Trophoblast cell (in vitro differentiated cells and primary cell): ENCODE results near the gene MTREX.
A peak's percentile ranks its signal among the peaks of the same experiment; 100 is the strongest.

Experiments used
- DNase-seq, 2 donors: peaks; one replicate each; pipeline ENCODE4 v3.0.0-alpha.2; 2016
- H2AFZ ChIP-seq: 2 replicates; pipeline ENCODE4 v1.6.1; 2013; ENCODE audit warnings: low read length, moderate library complexity, mild to moderate bottlenecking; ENCODE audit not compliant: insufficient read depth, poor library complexity
- H2AK5ac ChIP-seq: 2 replicates; pipeline ENCODE4 v1.6.1; 2013; ENCODE audit warnings: mild to moderate bottlenecking, low read length
- H2BK120ac ChIP-seq: 2 replicates; pipeline ENCODE4 v1.6.1; 2013; ENCODE audit warnings: low read length, mild to moderate bottlenecking, moderate library complexity; ENCODE audit not compliant: insufficient read depth, poor library complexity
- H2BK12ac ChIP-seq: 2 replicates; pipeline ENCODE4 v1.6.1; 2013; ENCODE audit warnings: mild to moderate bottlenecking, low read length, moderate library complexity
- H2BK5ac ChIP-seq: 2 replicates; pipeline ENCODE4 v1.6.1; 2013; ENCODE audit warnings: low read length, low read depth, moderate library complexity, mild to moderate bottlenecking; ENCODE audit not compliant: poor library complexity
- H3K14ac ChIP-seq: 2 replicates; pipeline ENCODE4 v1.6.1; 2013; ENCODE audit warnings: mild to moderate bottlenecking, low read length
- H3K18ac ChIP-seq: 2 replicates; pipeline ENCODE4 v1.6.1; 2013; ENCODE audit warnings: mild to moderate bottlenecking, low read length
- H3K23ac ChIP-seq: 2 replicates; pipeline ENCODE4 v1.6.1; 2013; ENCODE audit warnings: low read length
- H3K27ac ChIP-seq: 2 replicates; pipeline ENCODE4 v1.5.1; 2013; ENCODE audit warnings: low read depth, mild to moderate bottlenecking, inconsistent platforms, low read length, moderate library complexity
- H3K27me3 ChIP-seq: 2 replicates; pipeline ENCODE4 v1.6.1; 2013; ENCODE audit warnings: inconsistent platforms, mild to moderate bottlenecking, low read length, moderate library complexity; ENCODE audit not compliant: insufficient read depth
- H3K36me3 ChIP-seq, 2 experiments: 1 replicate in 1 of 2; 2 replicates in 1 of 2; pipeline ENCODE4 v1.6.1; 2013; ENCODE audit warnings: low read length in 2 of 2, mild to moderate bottlenecking in 2 of 2, moderate library complexity in 1 of 2; ENCODE audit not compliant: insufficient read depth in 2 of 2, control insufficient read depth in 1 of 2
- H3K4ac ChIP-seq: 2 replicates; pipeline ENCODE4 v1.6.1; 2013; ENCODE audit warnings: low read depth, mild to moderate bottlenecking, low read length, moderate library complexity
- H3K4me1 ChIP-seq, 2 experiments: 1 replicate in 1 of 2; 2 replicates in 1 of 2; pipeline ENCODE4 v1.6.1; 2013; ENCODE audit warnings: low read length in 2 of 2, mild to moderate bottlenecking in 2 of 2, moderate library complexity in 1 of 2; ENCODE audit not compliant: insufficient read depth in 2 of 2, control insufficient read depth in 1 of 2
- H3K4me2 ChIP-seq: 2 replicates; pipeline ENCODE4 v1.6.1; 2013; ENCODE audit warnings: inconsistent platforms, mild to moderate bottlenecking, low read length, moderate library complexity
- H3K4me3 ChIP-seq: 2 replicates; pipeline ENCODE4 v1.5.1; 2013; ENCODE audit warnings: mild to moderate bottlenecking, low read depth, low read length, inconsistent platforms
- H3K79me1 ChIP-seq: one replicate; pipeline ENCODE4 v1.6.1; 2013; ENCODE audit warnings: low read length
- H3K79me2 ChIP-seq: 2 replicates; pipeline ENCODE4 v1.6.1; 2013; ENCODE audit warnings: low read length, mild to moderate bottlenecking; ENCODE audit not compliant: control insufficient read depth, insufficient read depth, poor library complexity
- H3K9ac ChIP-seq: 2 replicates; pipeline ENCODE4 v1.6.1; 2013; ENCODE audit warnings: mild to moderate bottlenecking, low read length
- H3K9me3 ChIP-seq: 2 replicates; pipeline ENCODE4 v1.6.1; 2013; ENCODE audit warnings: low read depth, mild to moderate bottlenecking, control low read depth, inconsistent platforms, low read length; ENCODE audit not compliant: insufficient read depth
- H4K12ac ChIP-seq: 2 replicates; pipeline ENCODE4 v1.6.1; 2013; ENCODE audit warnings: low read depth, mild to moderate bottlenecking, low read length, moderate library complexity
- H4K8ac ChIP-seq: 2 replicates; pipeline ENCODE4 v1.6.1; 2013; ENCODE audit warnings: low read depth, mild to moderate bottlenecking, low read length, moderate library complexity
- H4K91ac ChIP-seq: one replicate; pipeline ENCODE4 v1.6.1; 2013; ENCODE audit warnings: low read depth, mild to moderate bottlenecking, low read length, moderate library complexity
- WGBS: extraction: QIAGEN DNeasy Blood & Tissue Kit; methylation state at CpG from one replicate; pipeline ENCODE4 v1.1.7; 2013; ENCODE audit warnings: missing lambda C conversion rate; ENCODE audit not compliant: insufficient read length, insufficient coverage; ENCODE audit errors: extremely low coverage; 5-methylcytosine and 5-hydroxymethylcytosine counted together

The MTREX gene

GRCh38 chr5:55410845-55411244 is 103.1 kb downstream of the MTREX start:
- no peak for DNase-seq
- no peak overlapping the region for H3K4me3 ChIP-seq
- H3K4me2 ChIP-seq, result no peak overlapping the region
- no peaks in the 10 kb centered on the region for H3K27me3 ChIP-seq
- no peaks in the 10 kb centered on the region for H3K9me3 ChIP-seq
- H4K12ac ChIP-seq, result no peak overlapping the region
- no peak overlapping the region for H2BK120ac ChIP-seq
- H2AK5ac ChIP-seq, result no peak overlapping the region
- no peak overlapping the region for H3K23ac ChIP-seq
- H3K4ac ChIP-seq, result no peak overlapping the region
- no peaks in the 10 kb centered on the region for H3K79me2 ChIP-seq
- H3K18ac ChIP-seq, result no peak overlapping the region
- H4K8ac ChIP-seq, result no peak overlapping the region
- no CpG with 5 or more reads among the region's 3 CpGs for WGBS
- H3K4me1 ChIP-seq, result no peaks in the 10 kb centered on the region
- H3K36me3 ChIP-seq, result peaks cover 0 to 5% of the 10 kb centered on the region in 2 experiments
- H2BK12ac ChIP-seq, result no peak overlapping the region
- no peak overlapping the region for H4K91ac ChIP-seq
- no peak overlapping the region for H3K27ac ChIP-seq
- H3K9ac ChIP-seq, result no peak overlapping the region
- no peak overlapping the region for H3K14ac ChIP-seq
- H2AFZ ChIP-seq, result no peak overlapping the region
- H3K79me1 ChIP-seq, result no peaks in the 10 kb centered on the region
- no peak overlapping the region for H2BK5ac ChIP-seq

DNA sequence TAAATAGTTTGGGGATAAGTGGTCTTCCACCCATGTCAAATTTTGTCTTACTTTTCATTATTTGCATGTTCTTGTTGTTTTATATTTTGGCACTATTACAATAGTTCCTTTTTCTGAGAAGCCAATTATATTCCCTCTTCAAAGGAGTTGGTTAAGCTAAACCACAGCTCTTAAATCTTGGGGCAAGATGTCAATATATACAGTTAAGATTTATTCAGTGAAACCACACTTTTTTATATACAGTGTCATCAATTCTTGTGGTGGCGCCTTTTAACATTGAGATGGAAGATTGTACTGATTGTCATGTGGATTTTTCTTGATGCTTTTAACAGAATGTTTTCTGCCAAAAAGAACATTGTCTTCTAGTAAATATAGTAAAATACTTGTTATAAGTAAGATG is 104.1 kb downstream of the MTREX start:
- Histone ChIP-seq H3K18ac (no peak overlapping the region), H3K4me3 (no peak overlapping the region), H3K4me1 (no peaks in the 10 kb centered on the region), H3K9ac (no peak overlapping the region), H4K91ac (no peak overlapping the region), H3K79me2 (no peaks in the 10 kb centered on the region), H4K12ac (no peak overlapping the region), H3K27ac (no peak overlapping the region), H2BK5ac (no peak overlapping the region), H4K8ac (no peak overlapping the region), H3K9me3 (no peaks in the 10 kb centered on the region), H2BK120ac (no peak overlapping the region), H2AK5ac (no peak overlapping the region), H3K4ac (no peak overlapping the region), H3K79me1 (no peaks in the 10 kb centered on the region), H3K23ac (no peak overlapping the region), H3K4me2 (no peak overlapping the region), H2AFZ (no peak overlapping the region), H3K36me3 (peaks cover 0 to 2% of the 10 kb centered on the region in 2 experiments), H2BK12ac (no peak overlapping the region), H3K27me3 (no peaks in the 10 kb centered on the region), H3K14ac (no peak overlapping the region)
- WGBS, result no CpG with 5 or more reads among the region's 1 CpG
- DNase-seq, result no peak

DNA sequence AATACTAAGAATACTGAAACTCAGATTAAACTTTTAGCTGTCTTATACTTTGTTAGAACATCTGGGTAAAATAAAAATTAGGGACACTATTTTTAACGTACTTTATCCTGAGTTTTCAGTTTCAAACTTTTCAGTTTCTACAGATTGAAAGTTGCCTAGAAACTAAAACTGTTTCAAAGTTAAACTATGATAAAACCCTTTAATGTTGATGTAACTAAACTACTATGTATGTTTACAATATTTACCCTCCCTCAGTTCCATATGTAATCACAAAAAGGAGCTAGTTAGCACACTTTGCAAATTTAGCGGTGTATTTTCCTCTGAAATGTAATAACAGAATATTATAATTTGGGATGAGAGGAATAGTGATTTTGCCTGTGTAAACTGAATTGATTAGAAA is 105.9 kb downstream of the MTREX start:
- Histone ChIP-seq H3K4me3 (no peak overlapping the region), H2AFZ (no peak overlapping the region), H3K18ac (no peak overlapping the region), H4K12ac (no peak overlapping the region), H3K27me3 (no peaks in the 10 kb centered on the region), H3K23ac (no peak overlapping the region), H2BK12ac (no peak overlapping the region), H3K4me1 (no peaks in the 10 kb centered on the region), H3K36me3 (peaks cover 0 to under 1% of the 10 kb centered on the region in 2 experiments), H2BK120ac (no peak overlapping the region), H3K4me2 (no peak overlapping the region), H3K79me1 (no peaks in the 10 kb centered on the region), H3K14ac (no peak overlapping the region), H2AK5ac (no peak overlapping the region), H3K27ac (no peak overlapping the region), H4K91ac (no peak overlapping the region), H2BK5ac (no peak overlapping the region), H3K9me3 (no peaks in the 10 kb centered on the region), H3K4ac (no peak overlapping the region), H3K79me2 (no peaks in the 10 kb centered on the region), H3K9ac (no peak overlapping the region), H4K8ac (no peak overlapping the region)
- DNase-seq, result no peak
- WGBS, result no CpG with 5 or more reads among the region's 2 CpGs

GRCh38 chr5:55415071-55415470 is 107.3 kb downstream of the MTREX start:
- Histone ChIP-seq H3K36me3 (peaks cover 3% of the 10 kb centered on the region in 2 experiments), H3K27me3 (no peaks in the 10 kb centered on the region), H4K8ac (no peak overlapping the region), H2BK12ac (no peak overlapping the region), H3K9me3 (no peaks in the 10 kb centered on the region), H3K4me3 (no peak overlapping the region), H3K4me1 (peaks cover 0 to 4% of the 10 kb centered on the region in 2 experiments), H2AFZ (no peak overlapping the region), H3K4me2 (no peak overlapping the region), H3K27ac (no peak overlapping the region), H2AK5ac (no peak overlapping the region), H3K79me2 (no peaks in the 10 kb centered on the region), H3K9ac (no peak overlapping the region), H4K91ac (no peak overlapping the region), H3K79me1 (peaks cover 2% of the 10 kb centered on the region), H3K23ac (no peak overlapping the region), H2BK5ac (no peak overlapping the region), H3K4ac (no peak overlapping the region), H3K14ac (no peak overlapping the region), H4K12ac (no peak overlapping the region), H3K18ac (no peak overlapping the region), H2BK120ac (no peak overlapping the region)
- DNase-seq, result peak in 1 of 2 donors; percentile 61
